Mesothelial cell of epicardium (in vitro differentiated cells): ENCODE data around the gene ZFYVE1. TPM values are rescaled to one million over a fixed set of nuclear protein-coding genes. Genes with fewer than 3 reads are reported as not detected.
"Not testable (repeated sequence)": the region's sequence is repeated elsewhere in the genome, so short reads cannot be mapped to it uniquely, and the experiment has no call there.

Experiments
- DNase-seq, 2 experiments: peaks; one replicate each; pipeline ENCODE4 v3.0.0; 2021; ENCODE audit warnings: low spot score in 2 of 2; ENCODE audit not compliant: unreplicated experiment in 2 of 2
- H3K27ac Mint-ChIP-seq: 2 replicates; pipeline ENCODE4 v1.8.0; 2021; ENCODE audit warnings: mixed read lengths
- H3K27me3 Mint-ChIP-seq: 2 replicates; pipeline ENCODE4 v1.8.0; 2021; ENCODE audit warnings: low read depth, mixed read lengths
- H3K36me3 Mint-ChIP-seq: 2 replicates; pipeline ENCODE4 v1.8.0; 2021; ENCODE audit warnings: mixed read lengths
- H3K4me1 Mint-ChIP-seq: 2 replicates; pipeline ENCODE4 v1.8.0; 2021; ENCODE audit warnings: mixed read lengths
- H3K4me3 Mint-ChIP-seq: 2 replicates; pipeline ENCODE4 v1.8.0; 2021; ENCODE audit warnings: mild to moderate bottlenecking, moderate library complexity, mixed read lengths
- H3K9me3 Mint-ChIP-seq: 2 replicates; pipeline ENCODE4 v1.8.0; 2021; ENCODE audit warnings: mixed read lengths
- CTCF ChIP-seq: fragments of 200-600 bp; sonication (generic); IDR thresholded peaks from one replicate; pipeline ENCODE4 v1.5.0; 2021; ENCODE audit warnings: antibody characterized with exemption; ENCODE audit not compliant: unreplicated experiment
- total RNA-seq: library from RNA; stranded (reverse); gene quantifications from 3 replicates; pipeline ENCODE4 v1.2.1, GENCODE V29; 2021

The ZFYVE1 gene
- total RNA-seq, 1 donor from 2014 or later: 21.4 TPM

- Mint-ChIP-seq H3K27ac (peak overlapping the region; percentile 59), H3K4me3 (no peak overlapping the region), H3K36me3 (peaks cover 27% of the 10 kb centered on the region), H3K27me3 (peaks cover 3% of the 10 kb centered on the region), H3K9me3 (no peaks in the 10 kb centered on the region), H3K4me1 (no peaks in the 10 kb centered on the region)
- DNase-seq: no peak
- no peak for TF ChIP-seq CTCF
Observed at GRCh38 chr14:72961579-72962335, 65.1 kb downstream of the ZFYVE1 start.

GRCh38 chr14:72961016-72961415 lies 65.9 kb downstream of the ZFYVE1 start:
- not testable (repeated sequence) for H3K4me3 Mint-ChIP-seq, H3K4me1 Mint-ChIP-seq, H3K9me3 Mint-ChIP-seq, H3K27me3 Mint-ChIP-seq, H3K27ac Mint-ChIP-seq, DNase-seq
- H3K36me3 Mint-ChIP-seq: peaks cover 35% of the 10 kb centered on the region

- peaks cover 33% of the 10 kb centered on the region for H3K36me3 Mint-ChIP-seq
Observed at GRCh38 chr14:72958548-72958947, 68.4 kb downstream of the ZFYVE1 start.

GRCh38 chr14:72957213-72957612 lies 69.7 kb downstream of the ZFYVE1 start:
- DNase-seq: no peak
- no peaks in the 10 kb centered on the region for H3K4me1 Mint-ChIP-seq
- no peaks in the 10 kb centered on the region for H3K27me3 Mint-ChIP-seq
- TF ChIP-seq CTCF: no peak
- H3K27ac Mint-ChIP-seq: no peak overlapping the region
- H3K4me3 Mint-ChIP-seq: no peak overlapping the region
- peaks cover 36% of the 10 kb centered on the region for H3K36me3 Mint-ChIP-seq
- no peaks in the 10 kb centered on the region for H3K9me3 Mint-ChIP-seq

More at GRCh38 chr14:72958548-72958947, 68.4 kb downstream of the ZFYVE1 start:
- Mint-ChIP-seq H3K4me1 (no peaks in the 10 kb centered on the region), H3K9me3 (no peaks in the 10 kb centered on the region), H3K4me3 (no peak overlapping the region), H3K27ac (no peak overlapping the region), H3K27me3 (no peaks in the 10 kb centered on the region)
- no peak for TF ChIP-seq CTCF
- DNase-seq: no peak

GRCh38 chr14:72956741-72957140 lies 70.2 kb downstream of the ZFYVE1 start:
- H3K36me3 Mint-ChIP-seq: peaks cover 40% of the 10 kb centered on the region
- H3K4me1 Mint-ChIP-seq, H3K4me3 Mint-ChIP-seq, DNase-seq, H3K27ac Mint-ChIP-seq, H3K27me3 Mint-ChIP-seq, H3K9me3 Mint-ChIP-seq: not testable (repeated sequence)

GRCh38 chr14:72952171-72952570 lies 74.7 kb downstream of the ZFYVE1 start:
- no peaks in the 10 kb centered on the region for H3K27me3 Mint-ChIP-seq
- H3K9me3 Mint-ChIP-seq: no peaks in the 10 kb centered on the region
- no peak overlapping the region for H3K27ac Mint-ChIP-seq
- H3K4me1 Mint-ChIP-seq: no peaks in the 10 kb centered on the region
- H3K4me3 Mint-ChIP-seq: no peak overlapping the region
- no peak for TF ChIP-seq CTCF
- DNase-seq: no peak
- peaks cover 19% of the 10 kb centered on the region for H3K36me3 Mint-ChIP-seq
